Caco-2 (cell line): ENCODE results near the gene RNF114. TPM values are rescaled to one million over a fixed set of nuclear protein-coding genes. Genes with fewer than 3 reads are reported as not detected.

Experiments used
- BruUV-seq: library from RNA; stranded (reverse); fragments of 400-500 nt; replicated peaks from 2 replicates; lab custom pipeline; 2021; lab: Mats Ljungman, UMichigan
- CTCF ChIA-PET: fragments of 300-600 bp; sonication (Branson Sonifier 250); formaldehyde crosslinking; loops from one replicate; lab custom pipeline; 2022; ENCODE audit warnings: antibody characterized with exemption; lab: Charles Lee
- POLR2A ChIA-PET: fragments of 300-600 bp; sonication (Branson Sonifier 250); formaldehyde crosslinking; loops from one replicate; lab custom pipeline; 2022; ENCODE audit warnings: antibody characterized with exemption; lab: Charles Lee
- DNase-seq, 2 experiments: peaks; one replicate each; pipeline versions ENCODE4 v3.0.0 to v3.0.0-alpha.2; 2020 to 2022
- H3K27me3 ChIP-seq: replicated peaks from 2 replicates; pipeline ENCODE4 v1.6.0; 2011; ENCODE audit warnings: low read length; ENCODE audit not compliant: control insufficient read depth, insufficient read depth
- H3K36me3 ChIP-seq: 2 replicates; pipeline ENCODE4 v1.5.1; 2011; ENCODE audit warnings: low read length; ENCODE audit not compliant: control insufficient read depth, insufficient read depth
- H3K4me1 ChIP-seq: fragments of 250-450 bp; sonication (Bioruptor Pico); 2 replicates; pipeline ENCODE4 v1.5.1; 2020; ENCODE audit warnings: mild to moderate bottlenecking
- H3K4me3 ChIP-seq: 2 replicates; pipeline ENCODE4 v1.5.1; 2011; ENCODE audit warnings: low read depth, mild to moderate bottlenecking, control low read depth, low read length
- H3K9me3 ChIP-seq: fragments of 250-450 bp; sonication (Bioruptor Pico); 2 replicates; pipeline ENCODE4 v1.5.1; 2020; ENCODE audit warnings: mild to moderate bottlenecking, moderate library complexity
- H3K27ac Mint-ChIP-seq: one replicate; pipeline ENCODE4 v1.8.0; 2022; ENCODE audit warnings: mixed read lengths; ENCODE audit not compliant: unreplicated experiment
- H3K27me3 Mint-ChIP-seq: one replicate; pipeline ENCODE4 v1.8.0; 2022; ENCODE audit warnings: mixed read lengths; ENCODE audit not compliant: insufficient read depth, unreplicated experiment
- H3K36me3 Mint-ChIP-seq: one replicate; pipeline ENCODE4 v1.8.0; 2022; ENCODE audit warnings: mild to moderate bottlenecking, mixed read lengths; ENCODE audit not compliant: insufficient read depth, unreplicated experiment
- H3K4me1 Mint-ChIP-seq: one replicate; pipeline ENCODE4 v1.8.0; 2022; ENCODE audit warnings: low read depth, mixed read lengths; ENCODE audit not compliant: unreplicated experiment
- H3K4me3 Mint-ChIP-seq: one replicate; pipeline ENCODE4 v1.8.0; 2022; ENCODE audit warnings: mild to moderate bottlenecking, moderate library complexity, mixed read lengths; ENCODE audit not compliant: unreplicated experiment
- H3K9me3 Mint-ChIP-seq: one replicate; pipeline ENCODE4 v1.8.0; 2022; ENCODE audit warnings: mixed read lengths; ENCODE audit not compliant: unreplicated experiment
- intact Hi-C: fragments of 100-400 bp; cut with micrococcal nuclease; formaldehyde crosslinking; loops from one replicate; pipeline ENCODE4 v1.10.0; 2022; ENCODE audit not compliant: unreplicated experiment
- total RNA-seq: library from RNA; stranded (reverse); gene quantifications from 2 replicates; pipeline ENCODE4 v1.2.3, GENCODE V29; 2022
- TF ChIP-seq, protein P1 (sequence below), 2 experiments: fragments of 200-600 bp in 1 of 2; IDR thresholded peaks; 1 replicate in 1 of 2; 2 replicates in 1 of 2; pipeline versions ENCODE4 v1.5.1 to v1.8.0; 2011 to 2022; ENCODE audit warnings: antibody characterized with exemption in 1 of 2, control low read depth in 1 of 2, inconsistent platforms in 1 of 2, low read depth in 1 of 2, low read length in 1 of 2, mild to moderate bottlenecking in 1 of 2, moderate library complexity in 1 of 2; ENCODE audit not compliant: insufficient read depth in 1 of 2, severe bottlenecking in 1 of 2, unreplicated experiment in 1 of 2

Gene RNF114
- total RNA-seq, 1 experiment from 2014 or later = 154 TPM

DNA sequence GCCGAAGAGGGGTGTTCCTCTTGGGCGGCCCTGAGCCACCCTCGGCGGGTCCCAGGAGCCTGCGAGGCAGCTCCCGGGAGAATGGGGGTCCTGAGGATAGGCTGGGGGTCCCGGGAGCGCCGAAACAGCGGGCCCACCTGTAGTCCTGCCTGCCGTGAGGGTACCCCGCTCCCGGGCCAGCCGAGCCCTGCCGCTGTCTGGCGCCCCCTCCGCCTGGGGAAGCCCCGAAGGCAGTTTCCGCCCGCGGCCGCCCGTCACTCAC, 21.1 kb upstream of the RNF114 start:
- Mint-ChIP-seq H3K36me3 (peaks cover 45% of the 10 kb centered on the region), H3K4me1 (peaks cover 25% of the 10 kb centered on the region), H3K9me3 (no peaks in the 10 kb centered on the region), H3K27ac (peak overlapping the region; percentile 100), H3K4me3 (peak overlapping the region; percentile 99), H3K27me3 (no peaks in the 10 kb centered on the region)
- no peak for DNase-seq
- TF ChIP-seq, protein P1, sequence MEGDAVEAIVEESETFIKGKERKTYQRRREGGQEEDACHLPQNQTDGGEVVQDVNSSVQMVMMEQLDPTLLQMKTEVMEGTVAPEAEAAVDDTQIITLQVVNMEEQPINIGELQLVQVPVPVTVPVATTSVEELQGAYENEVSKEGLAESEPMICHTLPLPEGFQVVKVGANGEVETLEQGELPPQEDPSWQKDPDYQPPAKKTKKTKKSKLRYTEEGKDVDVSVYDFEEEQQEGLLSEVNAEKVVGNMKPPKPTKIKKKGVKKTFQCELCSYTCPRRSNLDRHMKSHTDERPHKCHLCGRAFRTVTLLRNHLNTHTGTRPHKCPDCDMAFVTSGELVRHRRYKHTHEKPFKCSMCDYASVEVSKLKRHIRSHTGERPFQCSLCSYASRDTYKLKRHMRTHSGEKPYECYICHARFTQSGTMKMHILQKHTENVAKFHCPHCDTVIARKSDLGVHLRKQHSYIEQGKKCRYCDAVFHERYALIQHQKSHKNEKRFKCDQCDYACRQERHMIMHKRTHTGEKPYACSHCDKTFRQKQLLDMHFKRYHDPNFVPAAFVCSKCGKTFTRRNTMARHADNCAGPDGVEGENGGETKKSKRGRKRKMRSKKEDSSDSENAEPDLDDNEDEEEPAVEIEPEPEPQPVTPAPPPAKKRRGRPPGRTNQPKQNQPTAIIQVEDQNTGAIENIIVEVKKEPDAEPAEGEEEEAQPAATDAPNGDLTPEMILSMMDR (IDR thresholded peaks at IDR 0.05; ENCODE audit: insufficient read depth in 1 of 2, low read depth in 1 of 2, low read length in 1 of 2, severe bottlenecking in 1 of 2, unreplicated experiment in 1 of 2) = no peak
- Histone ChIP-seq H3K4me1 (peaks cover 20% of the 10 kb centered on the region), H3K4me3 (peak overlapping the region; percentile 80), H3K9me3 (no peaks in the 10 kb centered on the region), H3K36me3 (peaks cover 2% of the 10 kb centered on the region; the same call in 1 of the 2 replicates), H3K27me3 (no peaks in the 10 kb centered on the region)
- ChIA-PET CTCF (interaction anchor here (0.6 to 2.3 kb wide), 9 partner anchors 15 to 350 kb away, joined by 3 to 33 read pairs (median 5); partner anchors contain the start of gene RNF114), POLR2A (interaction anchor here (0.5 to 2.4 kb wide), 7 partner anchors 11 to 315 kb away, joined by 3 to 123 read pairs (median 4); partner anchors contain the start of genes RNF114 and SLC9A8)
- intact Hi-C loops = no loop called here
- no TSS peak for BruUV-seq

- intact Hi-C loops = loop anchor here (1.0 kb wide), 2 partner anchors 13 to 21 kb away; partner anchors contain the start of gene RNF114
- ChIA-PET POLR2A (interaction anchor here (0.6 to 2.2 kb wide), 16 partner anchors 9 to 1517 kb away, joined by 3 to 123 read pairs (median 6); partner anchors contain the start of genes RNF114 and SLC9A8), CTCF (interaction anchor here (0.9 to 2.3 kb wide), 13 partner anchors 9 to 374 kb away, joined by 3 to 33 read pairs (median 6); partner anchors contain the start of genes RNF114 and SLC9A8)
- Mint-ChIP-seq H3K36me3 (peaks cover 41% of the 10 kb centered on the region), H3K27me3 (no peaks in the 10 kb centered on the region), H3K4me1 (peaks cover 25% of the 10 kb centered on the region), H3K4me3 (peak within 1 kb of the TSS; percentile 99), H3K27ac (peak within 1 kb of the TSS; percentile 100), H3K9me3 (no peaks in the 10 kb centered on the region)
- Histone ChIP-seq H3K4me3 (peak within 1 kb of the TSS; percentile 80), H3K27me3 (no peaks in the 10 kb centered on the region), H3K9me3 (no peaks in the 10 kb centered on the region), H3K4me1 (peaks cover 20% of the 10 kb centered on the region), H3K36me3 (no peaks in the 10 kb centered on the region)
- BruUV-seq = no TSS peak
- peak; percentile 100 for DNase-seq
- TF ChIP-seq, protein P1 (IDR thresholded peaks at IDR 0.05; ENCODE audit: insufficient read depth in 1 of 2, low read depth in 1 of 2, low read length in 1 of 2, severe bottlenecking in 1 of 2, unreplicated experiment in 1 of 2) = no peak
Measured at GRCh38 chr20:49915380-49916145, 20.6 kb upstream of the RNF114 start, which contains the start of gene SPATA2. Gene SPATA2 (minus strand): TSS chr20:49915529. CDS start chr20:49908490, 7,039 bp downstream.
